ENCODE measurements around the gene MRPL55. TPM values are rescaled to one million over a fixed set of nuclear protein-coding genes. Genes with fewer than 3 reads are reported as not detected.

MRPL55 gene
- polyA plus RNA-seq, 1 donor from 2014 or later: 168 TPM

DNA sequence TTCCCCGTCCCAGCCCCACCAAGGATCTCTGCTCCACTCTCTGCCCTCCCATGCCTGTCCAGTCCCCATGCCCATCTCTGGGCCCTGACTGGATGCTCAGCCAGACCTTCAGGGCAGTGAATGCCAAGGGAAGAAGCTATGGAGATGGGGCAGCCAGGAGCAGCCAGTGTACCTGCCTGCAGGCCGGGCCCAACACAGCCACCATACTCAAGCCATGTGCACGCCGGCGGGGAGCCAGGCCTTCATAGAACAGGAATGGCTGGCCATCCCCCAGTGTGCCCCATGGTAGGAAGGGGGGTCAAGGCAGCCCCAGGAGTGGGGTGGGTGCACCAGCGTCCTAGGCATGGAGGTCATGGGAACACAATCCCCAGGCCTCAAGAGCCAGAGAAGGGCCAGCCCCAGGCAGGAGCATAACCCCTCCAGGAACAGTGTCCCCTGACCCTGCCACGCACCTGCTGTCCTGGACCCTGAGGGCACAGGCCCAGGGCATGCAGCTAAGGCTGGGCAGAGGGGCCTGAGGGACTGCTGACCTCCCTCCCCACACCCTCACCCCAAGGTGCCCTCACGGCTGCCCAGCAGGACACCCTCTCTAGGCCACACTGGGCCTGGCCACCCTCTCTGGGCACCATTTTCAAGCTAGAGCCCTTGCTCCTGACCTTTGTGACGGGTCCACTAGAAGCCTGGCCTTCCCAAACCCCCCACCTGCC is 46.9 kb downstream of the MRPL55 start:
- Histone ChIP-seq H3K9me3 (ENCODE audit: low read length) (peaks cover 9% of the 10 kb centered on the region), H3K27ac (ENCODE audit: low read length) (no peak overlapping the region), H4K20me1 (ENCODE audit: insufficient read depth) (no peaks in the 10 kb centered on the region), H3K36me3 (ENCODE audit: insufficient read depth, low read length) (no peaks in the 10 kb centered on the region), H3K9me2 (ENCODE audit: insufficient read depth, low read length) (no peaks in the 10 kb centered on the region), H3K79me2 (replicated peaks; ENCODE audit: insufficient read depth, low read length) (no peaks in the 10 kb centered on the region), H3K4me3 (ENCODE audit: low read length) (no peak overlapping the region), H3F3A (ENCODE audit: insufficient read depth, low read length, poor library complexity, severe bottlenecking) (no peaks in the 10 kb centered on the region), H3K4me2 (ENCODE audit: low read length) (no peak overlapping the region), H2AFZ (ENCODE audit: low read depth, low read length) (no peak overlapping the region), H3K9ac (ENCODE audit: low read length) (no peak overlapping the region), H3K27me3 (ENCODE audit: insufficient read depth, low read depth, low read length) (peaks cover 53% of the 10 kb centered on the region)
- TF ChIP-seq POLR2AphosphoS5 (IDR thresholded peaks at IDR 0.05) (no peak), MXI1 (conservative IDR thresholded peaks at IDR 0.05; ENCODE audit: poor library complexity, severe bottlenecking) (no peak), SMC3 (conservative IDR thresholded peaks at IDR 0.05; ENCODE audit: poor library complexity) (no peak), EZH2 (IDR thresholded peaks at IDR 0.05; ENCODE audit: borderline replicate concordance, insufficient read depth, low read length, poor library complexity, severe bottlenecking) (no peak), EP300 (conservative IDR thresholded peaks at IDR 0.05; ENCODE audit: poor library complexity, severe bottlenecking) (no peak), RAD21 (conservative IDR thresholded peaks at IDR 0.05) (no peak), TAF1 (IDR thresholded peaks at IDR 0.05; ENCODE audit: low read depth) (no peak)
- TF ChIP-seq, protein P1, sequence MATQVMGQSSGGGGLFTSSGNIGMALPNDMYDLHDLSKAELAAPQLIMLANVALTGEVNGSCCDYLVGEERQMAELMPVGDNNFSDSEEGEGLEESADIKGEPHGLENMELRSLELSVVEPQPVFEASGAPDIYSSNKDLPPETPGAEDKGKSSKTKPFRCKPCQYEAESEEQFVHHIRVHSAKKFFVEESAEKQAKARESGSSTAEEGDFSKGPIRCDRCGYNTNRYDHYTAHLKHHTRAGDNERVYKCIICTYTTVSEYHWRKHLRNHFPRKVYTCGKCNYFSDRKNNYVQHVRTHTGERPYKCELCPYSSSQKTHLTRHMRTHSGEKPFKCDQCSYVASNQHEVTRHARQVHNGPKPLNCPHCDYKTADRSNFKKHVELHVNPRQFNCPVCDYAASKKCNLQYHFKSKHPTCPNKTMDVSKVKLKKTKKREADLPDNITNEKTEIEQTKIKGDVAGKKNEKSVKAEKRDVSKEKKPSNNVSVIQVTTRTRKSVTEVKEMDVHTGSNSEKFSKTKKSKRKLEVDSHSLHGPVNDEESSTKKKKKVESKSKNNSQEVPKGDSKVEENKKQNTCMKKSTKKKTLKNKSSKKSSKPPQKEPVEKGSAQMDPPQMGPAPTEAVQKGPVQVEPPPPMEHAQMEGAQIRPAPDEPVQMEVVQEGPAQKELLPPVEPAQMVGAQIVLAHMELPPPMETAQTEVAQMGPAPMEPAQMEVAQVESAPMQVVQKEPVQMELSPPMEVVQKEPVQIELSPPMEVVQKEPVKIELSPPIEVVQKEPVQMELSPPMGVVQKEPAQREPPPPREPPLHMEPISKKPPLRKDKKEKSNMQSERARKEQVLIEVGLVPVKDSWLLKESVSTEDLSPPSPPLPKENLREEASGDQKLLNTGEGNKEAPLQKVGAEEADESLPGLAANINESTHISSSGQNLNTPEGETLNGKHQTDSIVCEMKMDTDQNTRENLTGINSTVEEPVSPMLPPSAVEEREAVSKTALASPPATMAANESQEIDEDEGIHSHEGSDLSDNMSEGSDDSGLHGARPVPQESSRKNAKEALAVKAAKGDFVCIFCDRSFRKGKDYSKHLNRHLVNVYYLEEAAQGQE (IDR thresholded peaks at IDR 0.05; ENCODE audit: borderline replicate concordance): no peak
- TF ChIP-seq, protein P2, sequence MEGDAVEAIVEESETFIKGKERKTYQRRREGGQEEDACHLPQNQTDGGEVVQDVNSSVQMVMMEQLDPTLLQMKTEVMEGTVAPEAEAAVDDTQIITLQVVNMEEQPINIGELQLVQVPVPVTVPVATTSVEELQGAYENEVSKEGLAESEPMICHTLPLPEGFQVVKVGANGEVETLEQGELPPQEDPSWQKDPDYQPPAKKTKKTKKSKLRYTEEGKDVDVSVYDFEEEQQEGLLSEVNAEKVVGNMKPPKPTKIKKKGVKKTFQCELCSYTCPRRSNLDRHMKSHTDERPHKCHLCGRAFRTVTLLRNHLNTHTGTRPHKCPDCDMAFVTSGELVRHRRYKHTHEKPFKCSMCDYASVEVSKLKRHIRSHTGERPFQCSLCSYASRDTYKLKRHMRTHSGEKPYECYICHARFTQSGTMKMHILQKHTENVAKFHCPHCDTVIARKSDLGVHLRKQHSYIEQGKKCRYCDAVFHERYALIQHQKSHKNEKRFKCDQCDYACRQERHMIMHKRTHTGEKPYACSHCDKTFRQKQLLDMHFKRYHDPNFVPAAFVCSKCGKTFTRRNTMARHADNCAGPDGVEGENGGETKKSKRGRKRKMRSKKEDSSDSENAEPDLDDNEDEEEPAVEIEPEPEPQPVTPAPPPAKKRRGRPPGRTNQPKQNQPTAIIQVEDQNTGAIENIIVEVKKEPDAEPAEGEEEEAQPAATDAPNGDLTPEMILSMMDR (IDR thresholded peaks at IDR 0.05; ENCODE audit: poor library complexity, severe bottlenecking): no peak

DNA sequence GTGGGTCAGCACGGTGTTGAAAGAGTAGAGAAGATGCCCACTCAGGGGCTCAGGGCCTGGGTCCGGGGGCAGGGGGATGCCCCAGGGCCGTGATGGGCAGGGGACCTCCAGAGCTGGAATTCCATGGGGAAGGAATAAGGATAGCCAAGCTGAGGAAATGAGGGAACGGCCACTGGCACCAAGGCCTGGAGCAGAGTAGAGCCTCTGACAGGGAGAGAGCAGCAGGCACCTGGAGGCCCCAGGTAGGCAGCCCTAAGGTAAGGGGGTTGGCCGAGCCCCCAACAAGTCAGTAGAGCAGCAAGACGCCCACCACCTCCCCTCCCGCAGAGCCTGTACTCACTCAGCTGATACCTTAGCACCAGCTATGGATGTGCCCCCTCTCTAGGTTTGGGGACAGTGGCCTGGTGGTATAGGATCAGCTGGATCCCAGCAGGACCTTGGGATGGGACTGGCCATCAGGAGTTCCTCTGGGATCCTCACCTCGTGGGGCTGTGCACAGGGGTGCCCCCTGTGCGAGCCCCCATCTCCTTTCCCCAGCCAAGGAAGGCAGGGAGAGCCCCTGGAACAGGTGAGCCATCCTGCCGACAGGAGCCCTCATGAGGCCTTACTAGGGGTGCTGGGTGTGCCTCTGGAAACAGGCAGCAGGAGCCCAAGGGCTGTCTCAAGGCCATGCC is 47.6 kb downstream of the MRPL55 start:
- Histone ChIP-seq H2AFZ (ENCODE audit: low read depth, low read length) (no peak overlapping the region), H3K4me3 (ENCODE audit: low read length) (no peak overlapping the region), H3K36me3 (ENCODE audit: insufficient read depth, low read length) (no peaks in the 10 kb centered on the region), H3K9me2 (ENCODE audit: insufficient read depth, low read length) (no peaks in the 10 kb centered on the region), H3K4me2 (ENCODE audit: low read length) (no peak overlapping the region), H3K79me2 (replicated peaks; ENCODE audit: insufficient read depth, low read length) (no peaks in the 10 kb centered on the region), H3K27me3 (ENCODE audit: insufficient read depth, low read depth, low read length) (peaks cover 54% of the 10 kb centered on the region), H3F3A (ENCODE audit: insufficient read depth, low read length, poor library complexity, severe bottlenecking) (no peaks in the 10 kb centered on the region), H3K9me3 (ENCODE audit: low read length) (peaks cover 9% of the 10 kb centered on the region), H4K20me1 (ENCODE audit: insufficient read depth) (no peaks in the 10 kb centered on the region), H3K9ac (ENCODE audit: low read length) (no peak overlapping the region), H3K27ac (ENCODE audit: low read length) (no peak overlapping the region)
- TF ChIP-seq SMC3 (conservative IDR thresholded peaks at IDR 0.05; ENCODE audit: poor library complexity): no peak
- TF ChIP-seq EZH2 (IDR thresholded peaks at IDR 0.05; ENCODE audit: borderline replicate concordance, insufficient read depth, low read length, poor library complexity, severe bottlenecking): no peak
- no peak for TF ChIP-seq TAF1 (IDR thresholded peaks at IDR 0.05; ENCODE audit: low read depth)
- no peak for TF ChIP-seq RAD21 (conservative IDR thresholded peaks at IDR 0.05)
